ENCODE data around the gene NRXN3.

Gene NRXN3

DNA sequence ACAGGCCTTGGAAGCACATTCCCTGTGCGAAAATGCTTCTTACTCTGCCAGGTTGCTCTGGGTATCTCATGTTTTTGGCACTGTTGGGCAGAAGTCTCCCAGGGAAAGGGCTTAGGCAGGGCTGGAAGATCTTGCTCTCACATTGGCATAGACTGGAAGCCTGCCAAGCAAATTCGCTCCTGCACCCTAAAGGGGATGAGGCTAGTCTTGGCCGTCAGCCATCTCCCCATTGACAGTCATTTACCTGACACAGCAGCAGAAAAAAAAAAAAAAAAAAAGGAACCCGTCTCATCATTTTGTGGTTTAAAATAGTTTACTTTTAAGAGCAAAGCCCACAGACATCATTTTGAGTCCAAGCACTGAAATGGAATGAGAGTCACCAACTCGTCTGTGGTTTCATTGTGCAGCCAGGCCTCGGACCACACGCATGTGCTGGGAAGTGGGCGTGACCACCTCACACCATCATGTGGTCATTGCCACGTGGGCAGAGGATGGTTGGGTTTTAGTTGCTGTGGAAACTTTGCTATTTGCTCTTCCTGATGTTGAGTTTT, 84.8 kb downstream of the NRXN3 start:
- no peak overlapping the region for H3K4me3 ChIP-seq (ENCODE audit: insufficient read depth, low read depth, low read length, poor library complexity, severe bottlenecking)
- no peak overlapping the region for H3K27ac ChIP-seq (ENCODE audit: insufficient read depth, low read length, poor library complexity, severe bottlenecking)
- no peaks in the 10 kb centered on the region for H3K36me3 ChIP-seq (ENCODE audit: control insufficient read depth, insufficient read depth, low read length)
- no peak for DNase-seq
- no peaks in the 10 kb centered on the region for H3K27me3 ChIP-seq (replicated peaks; ENCODE audit: control insufficient read depth, insufficient read depth, low read length, poor library complexity, severe bottlenecking)
- H3K4me1 ChIP-seq (ENCODE audit: control insufficient read depth, insufficient read depth, low read length, poor library complexity, severe bottlenecking) = no peaks in the 10 kb centered on the region
- no peaks in the 10 kb centered on the region for H3K9me3 ChIP-seq (ENCODE audit: control insufficient read depth, low read length)

DNA sequence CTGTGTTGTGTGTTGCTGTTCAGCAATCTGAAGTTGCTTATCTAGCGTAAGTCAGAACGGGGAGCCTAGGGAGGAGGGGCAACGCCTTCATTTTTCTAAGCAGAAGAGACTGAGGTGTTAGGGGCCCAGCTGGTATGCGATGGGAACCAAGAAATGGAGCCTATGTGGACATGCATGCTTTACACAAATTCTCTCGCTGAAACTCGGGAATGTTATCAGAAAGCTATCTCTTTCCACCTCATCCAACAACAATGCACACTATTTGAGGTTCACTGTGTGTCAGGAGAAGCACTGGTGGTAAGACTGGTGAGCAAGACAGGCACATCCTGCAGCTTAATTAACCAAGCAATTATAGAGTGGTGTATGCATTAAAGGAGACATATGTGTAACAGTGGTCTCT, 89.7 kb downstream of the NRXN3 start:
- no peak overlapping the region for H3K4me3 ChIP-seq (ENCODE audit: insufficient read depth, low read depth, low read length, poor library complexity, severe bottlenecking)

DNA sequence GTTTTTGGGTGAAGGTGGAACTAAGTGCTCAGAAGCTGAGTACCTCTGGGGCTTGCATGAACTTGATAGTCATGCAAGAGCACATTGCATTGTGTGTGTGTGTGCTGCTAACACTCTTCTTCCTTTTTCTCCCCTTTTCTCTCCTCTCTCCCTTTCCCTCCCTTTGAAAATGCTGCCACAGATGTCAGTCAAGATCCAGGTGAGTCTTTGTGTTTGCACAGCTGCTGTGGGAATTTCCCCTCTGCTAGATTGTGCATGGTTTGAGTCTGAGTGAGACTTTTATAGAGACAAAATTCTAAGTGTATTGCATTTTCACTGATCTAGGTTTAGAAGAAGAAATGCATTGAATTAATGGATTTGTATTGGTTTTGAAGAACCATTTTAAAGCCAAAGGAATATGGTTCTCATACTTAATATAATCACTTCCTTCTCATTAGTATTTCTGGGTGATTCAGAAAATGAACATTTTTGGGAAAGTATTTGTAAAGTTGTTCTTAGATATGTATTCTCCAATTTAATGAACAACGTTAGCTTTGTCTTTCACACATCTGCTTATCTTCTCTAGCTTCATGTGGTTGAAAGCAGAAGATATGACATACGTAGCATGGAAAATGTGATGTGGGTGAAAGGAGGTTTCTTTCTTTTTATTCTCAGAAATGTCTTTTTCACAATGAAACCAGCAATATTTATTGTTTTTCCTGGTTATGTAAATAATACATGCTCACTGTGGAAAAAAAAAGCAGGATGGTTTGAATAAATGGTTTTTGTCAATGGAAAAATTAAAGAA, 108.5 kb downstream of the NRXN3 start:
- DNase-seq = no peak
- H3K9me3 ChIP-seq (ENCODE audit: control insufficient read depth, low read length) = no peaks in the 10 kb centered on the region
- H3K27ac ChIP-seq (ENCODE audit: insufficient read depth, low read length, poor library complexity, severe bottlenecking) = no peak overlapping the region
- no peaks in the 10 kb centered on the region for H3K27me3 ChIP-seq (replicated peaks; ENCODE audit: control insufficient read depth, insufficient read depth, low read length, poor library complexity, severe bottlenecking)
- H3K4me1 ChIP-seq (ENCODE audit: control insufficient read depth, insufficient read depth, low read length, poor library complexity, severe bottlenecking) = no peaks in the 10 kb centered on the region
- H3K36me3 ChIP-seq (ENCODE audit: control insufficient read depth, insufficient read depth, low read length) = no peaks in the 10 kb centered on the region
- no peak overlapping the region for H3K4me3 ChIP-seq (ENCODE audit: insufficient read depth, low read depth, low read length, poor library complexity, severe bottlenecking)

More for the DNA sequence above, 89.7 kb downstream of the NRXN3 start:
- no peak overlapping the region for H3K27ac ChIP-seq (ENCODE audit: insufficient read depth, low read length, poor library complexity, severe bottlenecking)
- H3K36me3 ChIP-seq (ENCODE audit: control insufficient read depth, insufficient read depth, low read length) = no peaks in the 10 kb centered on the region
- H3K4me1 ChIP-seq (ENCODE audit: control insufficient read depth, insufficient read depth, low read length, poor library complexity, severe bottlenecking) = no peaks in the 10 kb centered on the region
- no peaks in the 10 kb centered on the region for H3K27me3 ChIP-seq (replicated peaks; ENCODE audit: control insufficient read depth, insufficient read depth, low read length, poor library complexity, severe bottlenecking)
- DNase-seq = no peak
- H3K9me3 ChIP-seq (ENCODE audit: control insufficient read depth, low read length) = no peaks in the 10 kb centered on the region

DNA sequence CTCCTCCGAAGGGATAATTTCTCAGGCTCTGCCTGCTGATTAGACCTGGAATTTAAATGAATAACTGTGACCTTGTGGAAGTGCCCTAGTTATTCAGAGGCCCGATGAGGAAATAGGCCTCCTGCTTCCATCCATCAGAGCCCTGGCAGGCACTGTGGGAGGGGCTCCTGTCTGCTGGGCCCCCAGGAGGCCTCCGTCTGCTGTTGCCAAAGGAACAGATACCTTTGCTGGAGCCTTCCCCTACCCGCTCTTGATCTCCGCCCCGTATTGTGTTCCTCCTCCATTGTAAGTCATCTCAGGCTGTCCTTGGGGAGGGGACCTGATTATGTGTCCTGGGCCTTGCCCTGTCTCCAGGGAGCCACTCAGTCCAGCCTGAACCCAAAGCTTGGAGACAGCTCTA, 112.3 kb downstream of the NRXN3 start:
- no peak overlapping the region for H3K27ac ChIP-seq (ENCODE audit: insufficient read depth, low read length, poor library complexity, severe bottlenecking)
- DNase-seq = no peak
- no peaks in the 10 kb centered on the region for H3K4me1 ChIP-seq (ENCODE audit: control insufficient read depth, insufficient read depth, low read length, poor library complexity, severe bottlenecking)
- no peaks in the 10 kb centered on the region for H3K9me3 ChIP-seq (ENCODE audit: control insufficient read depth, low read length)
- H3K27me3 ChIP-seq (replicated peaks; ENCODE audit: control insufficient read depth, insufficient read depth, low read length, poor library complexity, severe bottlenecking) = no peaks in the 10 kb centered on the region
- H3K4me3 ChIP-seq (ENCODE audit: insufficient read depth, low read depth, low read length, poor library complexity, severe bottlenecking) = no peak overlapping the region
- H3K36me3 ChIP-seq (ENCODE audit: control insufficient read depth, insufficient read depth, low read length) = no peaks in the 10 kb centered on the region

DNA sequence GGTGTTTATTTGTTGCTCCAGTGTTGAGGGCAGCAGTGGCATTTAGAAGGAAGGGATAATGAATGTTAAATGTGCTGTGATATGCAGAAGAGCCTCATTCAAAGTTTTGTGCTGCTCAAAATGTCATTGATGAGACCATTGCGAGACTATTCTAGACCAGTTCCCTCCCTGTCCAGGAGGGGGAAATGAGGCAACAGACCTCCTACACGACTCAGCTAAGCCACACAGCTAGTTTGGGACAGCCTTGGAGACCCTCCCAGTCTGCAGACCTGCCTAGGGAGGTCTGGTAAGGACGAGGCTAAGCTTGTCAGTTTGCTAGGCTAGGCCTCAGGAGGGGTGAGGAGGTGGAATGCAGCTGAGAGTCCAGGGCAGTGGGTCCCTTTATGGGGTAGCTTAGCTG, 116.0 kb downstream of the NRXN3 start:
- H3K27me3 ChIP-seq (replicated peaks; ENCODE audit: control insufficient read depth, insufficient read depth, low read length, poor library complexity, severe bottlenecking) = no peaks in the 10 kb centered on the region
- H3K4me1 ChIP-seq (ENCODE audit: control insufficient read depth, insufficient read depth, low read length, poor library complexity, severe bottlenecking) = no peaks in the 10 kb centered on the region
- no peaks in the 10 kb centered on the region for H3K9me3 ChIP-seq (ENCODE audit: control insufficient read depth, low read length)
- no peaks in the 10 kb centered on the region for H3K36me3 ChIP-seq (ENCODE audit: control insufficient read depth, insufficient read depth, low read length)
- DNase-seq = no peak
- no peak overlapping the region for H3K4me3 ChIP-seq (ENCODE audit: insufficient read depth, low read depth, low read length, poor library complexity, severe bottlenecking)
- H3K27ac ChIP-seq (ENCODE audit: insufficient read depth, low read length, poor library complexity, severe bottlenecking) = no peak overlapping the region

DNA sequence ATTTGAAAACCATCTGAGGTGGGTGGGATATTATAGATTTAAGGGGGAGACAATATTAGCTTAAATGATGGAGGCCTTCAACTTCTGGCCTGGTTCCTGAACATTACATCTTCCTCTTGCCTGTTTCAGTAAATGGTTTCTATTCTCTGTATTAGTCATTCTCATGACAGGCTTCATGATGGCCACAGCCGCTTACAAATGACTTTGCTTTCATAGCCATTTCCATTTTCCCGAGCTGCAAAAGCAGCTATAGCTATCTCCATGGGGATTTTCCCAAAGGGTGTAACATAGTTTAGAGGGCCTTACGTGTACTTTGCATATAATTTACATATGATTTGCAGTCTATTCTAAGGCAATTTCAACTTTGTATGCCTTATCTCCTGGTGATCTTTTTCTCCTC, 121.8 kb downstream of the NRXN3 start:
- H3K27me3 ChIP-seq (replicated peaks; ENCODE audit: control insufficient read depth, insufficient read depth, low read length, poor library complexity, severe bottlenecking) = no peaks in the 10 kb centered on the region
- H3K27ac ChIP-seq (ENCODE audit: insufficient read depth, low read length, poor library complexity, severe bottlenecking) = no peak overlapping the region
- no peak for DNase-seq
- no peaks in the 10 kb centered on the region for H3K9me3 ChIP-seq (ENCODE audit: control insufficient read depth, low read length)
- H3K4me1 ChIP-seq (ENCODE audit: control insufficient read depth, insufficient read depth, low read length, poor library complexity, severe bottlenecking) = no peaks in the 10 kb centered on the region
- no peaks in the 10 kb centered on the region for H3K36me3 ChIP-seq (ENCODE audit: control insufficient read depth, insufficient read depth, low read length)
- H3K4me3 ChIP-seq (ENCODE audit: insufficient read depth, low read depth, low read length, poor library complexity, severe bottlenecking) = no peak overlapping the region

DNA sequence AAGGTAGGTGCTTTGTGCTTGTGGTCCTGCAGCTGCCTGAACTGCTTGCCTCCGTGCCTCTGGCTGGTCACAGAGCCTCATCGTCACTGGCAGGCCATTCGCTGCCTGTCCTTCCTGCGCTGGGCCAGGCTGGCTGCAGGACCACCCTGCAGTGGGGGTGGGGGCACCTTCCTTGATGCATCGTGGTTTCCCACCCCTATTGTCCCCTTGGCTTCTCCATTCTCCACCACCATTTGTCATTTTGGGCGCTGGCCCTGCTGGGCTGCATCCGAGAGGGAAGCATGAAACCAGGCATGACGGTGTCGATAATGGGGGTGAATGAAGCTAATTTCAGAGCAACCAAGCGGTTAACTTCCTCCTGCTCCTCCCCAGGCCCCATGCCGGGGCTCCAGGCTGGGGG, 127.7 kb downstream of the NRXN3 start:
- H3K4me3 ChIP-seq (ENCODE audit: insufficient read depth, low read depth, low read length, poor library complexity, severe bottlenecking) = no peak overlapping the region
- DNase-seq = no peak
- no peak overlapping the region for H3K27ac ChIP-seq (ENCODE audit: insufficient read depth, low read length, poor library complexity, severe bottlenecking)

DNA sequence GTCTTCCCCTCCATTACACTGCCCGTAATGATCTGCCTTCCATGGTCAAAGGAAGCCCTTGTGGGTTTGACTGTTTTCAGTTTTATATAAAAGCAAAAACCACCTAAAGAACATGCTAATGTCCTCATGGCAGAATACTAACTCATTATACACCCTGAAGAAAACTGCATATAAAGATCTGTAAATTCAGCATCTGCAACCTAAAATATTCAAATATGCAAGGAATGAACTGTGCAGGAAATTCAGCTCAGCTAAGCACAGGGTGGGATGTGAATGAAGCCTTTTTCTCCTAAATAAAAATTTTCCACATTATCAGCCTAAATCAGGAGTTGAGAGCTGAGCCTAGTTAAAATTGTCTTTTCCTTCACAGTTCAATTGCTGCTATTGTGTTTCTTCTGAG, 128.1 kb downstream of the NRXN3 start:
- no peak for DNase-seq
- no peak overlapping the region for H3K4me3 ChIP-seq (ENCODE audit: insufficient read depth, low read depth, low read length, poor library complexity, severe bottlenecking)
- H3K27ac ChIP-seq (ENCODE audit: insufficient read depth, low read length, poor library complexity, severe bottlenecking) = no peak overlapping the region
- no peaks in the 10 kb centered on the region for H3K36me3 ChIP-seq (ENCODE audit: control insufficient read depth, insufficient read depth, low read length)
- no peaks in the 10 kb centered on the region for H3K4me1 ChIP-seq (ENCODE audit: control insufficient read depth, insufficient read depth, low read length, poor library complexity, severe bottlenecking)
- no peaks in the 10 kb centered on the region for H3K9me3 ChIP-seq (ENCODE audit: control insufficient read depth, low read length)
- no peaks in the 10 kb centered on the region for H3K27me3 ChIP-seq (replicated peaks; ENCODE audit: control insufficient read depth, insufficient read depth, low read length, poor library complexity, severe bottlenecking)

More for the DNA sequence above, 127.7 kb downstream of the NRXN3 start:
- Histone ChIP-seq H3K36me3 (ENCODE audit: control insufficient read depth, insufficient read depth, low read length) (no peaks in the 10 kb centered on the region), H3K27me3 (replicated peaks; ENCODE audit: control insufficient read depth, insufficient read depth, low read length, poor library complexity, severe bottlenecking) (no peaks in the 10 kb centered on the region), H3K9me3 (ENCODE audit: control insufficient read depth, low read length) (no peaks in the 10 kb centered on the region), H3K4me1 (ENCODE audit: control insufficient read depth, insufficient read depth, low read length, poor library complexity, severe bottlenecking) (no peaks in the 10 kb centered on the region)

DNA sequence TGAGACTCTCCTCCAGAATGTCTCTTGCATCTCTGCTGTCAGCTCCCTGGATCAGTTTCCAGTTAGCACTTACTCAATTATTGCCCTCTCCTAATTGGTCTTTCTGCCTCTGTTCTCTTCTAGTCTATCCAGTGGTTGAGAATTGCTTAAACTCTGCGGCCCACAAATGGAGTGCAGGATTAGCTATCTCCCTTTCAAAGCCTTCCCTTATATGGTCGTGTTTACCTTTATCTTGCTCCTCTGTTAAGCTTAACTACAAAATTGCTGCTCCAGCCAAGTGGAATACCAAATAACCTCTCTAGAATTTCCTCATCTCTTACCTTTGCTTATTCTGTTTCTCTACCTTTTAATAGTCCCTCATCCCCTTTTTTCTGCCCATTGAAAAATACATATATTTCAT, 132.7 kb downstream of the NRXN3 start:
- no peak overlapping the region for H3K4me3 ChIP-seq (ENCODE audit: insufficient read depth, low read depth, low read length, poor library complexity, severe bottlenecking)
- H3K27me3 ChIP-seq (replicated peaks; ENCODE audit: control insufficient read depth, insufficient read depth, low read length, poor library complexity, severe bottlenecking) = no peaks in the 10 kb centered on the region
- DNase-seq = no peak
- H3K27ac ChIP-seq (ENCODE audit: insufficient read depth, low read length, poor library complexity, severe bottlenecking) = no peak overlapping the region
- H3K9me3 ChIP-seq (ENCODE audit: control insufficient read depth, low read length) = no peaks in the 10 kb centered on the region
- H3K4me1 ChIP-seq (ENCODE audit: control insufficient read depth, insufficient read depth, low read length, poor library complexity, severe bottlenecking) = no peaks in the 10 kb centered on the region
- no peaks in the 10 kb centered on the region for H3K36me3 ChIP-seq (ENCODE audit: control insufficient read depth, insufficient read depth, low read length)

DNA sequence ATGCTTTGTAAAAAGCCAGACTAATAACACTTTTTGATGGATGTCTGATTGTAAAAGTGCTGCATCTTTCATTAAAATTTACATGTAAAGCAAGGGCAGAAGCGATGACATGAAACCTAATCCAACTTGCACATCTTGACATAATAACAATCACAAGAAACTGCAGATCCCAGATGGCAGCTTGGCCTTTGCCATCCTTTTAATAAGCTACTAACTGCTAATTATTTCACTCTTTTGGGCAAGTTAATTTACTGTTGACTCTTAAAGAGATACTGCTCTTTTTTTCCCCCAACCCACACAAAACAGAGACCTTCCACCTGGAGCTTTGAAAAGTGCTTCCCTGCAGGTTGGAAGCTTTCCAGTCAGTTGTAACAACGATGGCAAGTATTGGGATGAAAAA, 137.5 kb downstream of the NRXN3 start:
- DNase-seq = no peak
- Histone ChIP-seq H3K4me3 (ENCODE audit: insufficient read depth, low read depth, low read length, poor library complexity, severe bottlenecking) (no peak overlapping the region), H3K9me3 (ENCODE audit: control insufficient read depth, low read length) (no peaks in the 10 kb centered on the region), H3K27me3 (replicated peaks; ENCODE audit: control insufficient read depth, insufficient read depth, low read length, poor library complexity, severe bottlenecking) (no peaks in the 10 kb centered on the region), H3K27ac (ENCODE audit: insufficient read depth, low read length, poor library complexity, severe bottlenecking) (no peak overlapping the region), H3K36me3 (ENCODE audit: control insufficient read depth, insufficient read depth, low read length) (no peaks in the 10 kb centered on the region), H3K4me1 (ENCODE audit: control insufficient read depth, insufficient read depth, low read length, poor library complexity, severe bottlenecking) (no peaks in the 10 kb centered on the region)

All from effector memory CD4-positive, alpha-beta T cell (primary cell).